Liver (tissue), 9 donors: ENCODE results near the gene MTHFSD. TPM values are rescaled to one million over a fixed set of nuclear protein-coding genes. Genes with fewer than 3 reads are reported as not detected.

ENCODE experiments used
- DNase-seq: peaks from one replicate; pipeline ENCODE4 v3.0.0-alpha.2; 2017; ENCODE audit warnings: low spot score
- H3K27ac ChIP-seq, 2 donors: one replicate each; pipeline ENCODE4 v1.7.0; 2013; ENCODE audit warnings: inconsistent platforms in 2 of 2, low read length in 2 of 2, control low read depth in 1 of 2, low read depth in 1 of 2, mild to moderate bottlenecking in 1 of 2
- H3K27me3 ChIP-seq, 4 donors: one replicate each; pipeline versions ENCODE4 v1.6.1 to v1.7.0; 2013; ENCODE audit warnings: low read length in 3 of 4, inconsistent platforms in 1 of 4, mild to moderate bottlenecking in 1 of 4, moderate library complexity in 1 of 4; ENCODE audit not compliant: control insufficient read depth in 4 of 4, insufficient read depth in 4 of 4
- H3K36me3 ChIP-seq, 4 donors: one replicate each; pipeline versions ENCODE4 v1.6.1 to v1.7.0; 2013; ENCODE audit warnings: low read length in 3 of 4, mild to moderate bottlenecking in 3 of 4, low read depth in 1 of 4, moderate library complexity in 1 of 4; ENCODE audit not compliant: control insufficient read depth in 4 of 4, insufficient read depth in 3 of 4
- H3K4me1 ChIP-seq, 4 donors: one replicate each; pipeline versions ENCODE4 v1.6.1 to v1.7.0; 2013; ENCODE audit warnings: low read length in 3 of 4, mild to moderate bottlenecking in 3 of 4, moderate library complexity in 1 of 4; ENCODE audit not compliant: control insufficient read depth in 4 of 4, insufficient read depth in 4 of 4
- H3K4me3 ChIP-seq, 3 donors: one replicate each; pipeline versions ENCODE4 v1.6.1 to v1.7.0; 2013; ENCODE audit warnings: low read length in 3 of 3, control low read depth in 1 of 3, low read depth in 1 of 3, mild to moderate bottlenecking in 1 of 3
- H3K9ac ChIP-seq, 2 donors: one replicate each; pipeline ENCODE4 v1.7.0; 2013; ENCODE audit warnings: low read length in 2 of 2, mild to moderate bottlenecking in 2 of 2, moderate library complexity in 2 of 2, control low read depth in 1 of 2, low read depth in 1 of 2
- H3K9me3 ChIP-seq, 4 donors: one replicate each; pipeline versions ENCODE4 v1.6.1 to v1.7.0; 2013; ENCODE audit warnings: low read length in 3 of 4; ENCODE audit not compliant: control insufficient read depth in 4 of 4
- ATF3 ChIP-seq: IDR thresholded peaks from 2 replicates; pipeline ENCODE4 v1.6.1; 2016; ENCODE audit warnings: antibody characterized with exemption
- EGR1 ChIP-seq, 2 donors: IDR thresholded peaks; 2 replicates each; pipeline ENCODE4 v1.6.1; 2016 to 2018; ENCODE audit warnings: antibody characterized with exemption in 2 of 2, low read depth in 2 of 2
- FOXA1 ChIP-seq: IDR thresholded peaks from 2 replicates; pipeline ENCODE4 v1.6.1; 2016; ENCODE audit warnings: antibody characterized with exemption
- FOXA2 ChIP-seq: IDR thresholded peaks from 2 replicates; pipeline ENCODE4 v1.6.1; 2016; ENCODE audit warnings: antibody characterized with exemption
- GABPA ChIP-seq, 2 donors: IDR thresholded peaks in 1 of 2; conservative IDR thresholded peaks in 1 of 2; 2 replicates each; pipeline ENCODE4 v1.6.1; 2016; ENCODE audit warnings: antibody characterized with exemption in 2 of 2, mild to moderate bottlenecking in 1 of 2, moderate library complexity in 1 of 2
- HNF4A ChIP-seq, 2 donors: conservative IDR thresholded peaks; 2 replicates each; pipeline ENCODE4 v1.6.1; 2016; ENCODE audit warnings: antibody characterized with exemption in 2 of 2, mild to moderate bottlenecking in 2 of 2
- MAX ChIP-seq: IDR thresholded peaks from 2 replicates; pipeline ENCODE4 v1.6.1; 2016; ENCODE audit warnings: antibody characterized with exemption
- NR2F2 ChIP-seq: IDR thresholded peaks from 2 replicates; pipeline ENCODE4 v1.6.1; 2016; ENCODE audit warnings: antibody characterized with exemption
- REST ChIP-seq: IDR thresholded peaks from 2 replicates; pipeline ENCODE4 v1.6.1; 2016; ENCODE audit warnings: antibody characterized with exemption, mild to moderate bottlenecking
- RXRA ChIP-seq, 2 donors: IDR thresholded peaks; 2 replicates each; pipeline ENCODE4 v1.6.1; 2017 to 2018; ENCODE audit warnings: antibody characterized with exemption in 2 of 2, mild to moderate bottlenecking in 1 of 2
- SP1 ChIP-seq: IDR thresholded peaks from 2 replicates; pipeline ENCODE4 v1.6.1; 2018; ENCODE audit warnings: antibody characterized with exemption, mild to moderate bottlenecking
- TAF1 ChIP-seq: conservative IDR thresholded peaks from 2 replicates; pipeline ENCODE4 v1.6.1; 2016; ENCODE audit warnings: antibody characterized with exemption, mild to moderate bottlenecking
- WGBS: extraction: QIAGEN DNeasy Blood & Tissue Kit; methylation state at CpG from one replicate; pipeline ENCODE4 v1.1.7; 2013; 5-methylcytosine and 5-hydroxymethylcytosine counted together
- polyA plus RNA-seq, 2 donors: library from polyadenylated mRNA; stranded (reverse) in 1 of 2; unstranded in 1 of 2; fragments of 200-250 nt in 1 of 2; fragments of >200 nt in 1 of 2; fragmentation: Nextera tagmentation in 1 of 2; extraction: Ambion mirVana in 1 of 2; gene quantifications; one replicate each; pipeline versions ENCODE4 v1.2.1 to v1.2.3, GENCODE V29; 2013 to 2015
- total RNA-seq, 2 donors: library from RNA; depleted of rRNA; stranded (reverse); fragments of >200 nt; gene quantifications; one replicate each; pipeline ENCODE4 v1.2.3, GENCODE V29; 2014
- donor health status: healthy.
- donor health status: healthy.
- donor health status: healthy.
- donor health status: healthy.
- donor health status: healthy.

Gene MTHFSD
- total and polyA plus RNA-seq, 4 donors: 4.6 to 8.1 (median 6.5) TPM

GRCh38 chr16:86494565-86495356, 60.3 kb downstream of the MTHFSD start:
- Histone ChIP-seq H3K4me3 (no peak overlapping the region), H3K4me1 (peaks cover 0 to 10% (median 2%) of the 10 kb centered on the region in 4 donors), H3K27me3 (peaks cover 9 to 28% (median 17%) of the 10 kb centered on the region in 4 donors), H3K36me3 (no peaks in the 10 kb centered on the region), H3K9me3 (no peaks in the 10 kb centered on the region), H3K27ac (no peak overlapping the region), H3K9ac (no peak overlapping the region)
- TF ChIP-seq SP1: no peak
- no peak for TF ChIP-seq RXRA (IDR thresholded peaks at IDR 0.05)
- no peak for TF ChIP-seq NR2F2
- TF ChIP-seq REST: no peak
- TF ChIP-seq TAF1: no peak
- TF ChIP-seq FOXA1: no peak
- no peak for TF ChIP-seq MAX
- TF ChIP-seq EGR1 (IDR thresholded peaks at IDR 0.05; ENCODE audit: low read depth in 2 of 2): no peak
- no peak for TF ChIP-seq GABPA (IDR thresholded peaks at IDR 0.05 in 1 of 2, conservative IDR thresholded peaks at IDR 0.05 in 1 of 2)
- TF ChIP-seq FOXA2: no peak
- no peak for TF ChIP-seq ATF3
- TF ChIP-seq HNF4A (conservative IDR thresholded peaks at IDR 0.05): no peak
- DNase-seq: no peak
- WGBS: 11% methylated on average over 54 of the region's 54 CpGs

- no peak for DNase-seq
- WGBS: 8% methylated on average over 22 of the region's 22 CpGs
- Histone ChIP-seq H3K27me3 (peaks cover 8 to 28% (median 15%) of the 10 kb centered on the region in 4 donors), H3K9ac (no peak overlapping the region), H3K4me3 (no peak overlapping the region), H3K36me3 (no peaks in the 10 kb centered on the region), H3K9me3 (peaks cover 0 to 4% (median 0%) of the 10 kb centered on the region in 4 donors), H3K27ac (peak overlapping the region in 1 of 2 donors; percentile 17), H3K4me1 (peaks cover 0 to 10% (median 2%) of the 10 kb centered on the region in 4 donors)
- TF ChIP-seq MAX: no peak
- peak in 1 of 2 donors; percentile 6 for TF ChIP-seq RXRA (IDR thresholded peaks at IDR 0.05)
These were observed 60.9 kb downstream of the MTHFSD start for GRCh38 chr16:86494039-86494564.
